Cardiac atrium fibroblast (primary cell): Measurements from ENCODE around the gene ATP6V1G2. TPM values are rescaled to one million over a fixed set of nuclear protein-coding genes. Genes with fewer than 3 reads are reported as not detected.

Source experiments
- total RNA-seq: library from RNA; depleted of rRNA; stranded (reverse); fragments of >200 nt; gene quantifications from 2 replicates; pipeline ENCODE4 v1.2.3, GENCODE V29; 2015

The ATP6V1G2 gene
- 1.3 TPM in 2 replicates for total RNA-seq

GRCh38 chr6:31546339-31546957, at the start of gene ATP6V1G2:
Gene ATP6V1G2 (minus strand): TSS chr6:31546608. CDS start chr6:31546559, 49 bp downstream.

GRCh38 chr6:31586008-31586407, 39.6 kb upstream of the ATP6V1G2 start, which contains the start of gene LST1:
Gene LST1 (plus strand): TSS chr6:31586277. CDS start chr6:31587300, 1,023 bp downstream.

GRCh38 chr6:31582230-31582643, 35.8 kb upstream of the ATP6V1G2 start, which contains the start of gene LTB:
Gene LTB (minus strand): TSS chr6:31582424. CDS start chr6:31582417, 7 bp downstream.

GRCh38 chr6:31575335-31575901, 29.0 kb upstream of the ATP6V1G2 start, which contains the start of gene TNF:
Gene TNF (plus strand): TSS chr6:31575565. CDS start chr6:31575742, 177 bp downstream.

GRCh38 chr6:31572041-31572911, 25.9 kb upstream of the ATP6V1G2 start, which contains the start of gene LTA:
Gene LTA (plus strand): TSS chr6:31572289. CDS start chr6:31572743, 454 bp downstream.

GRCh38 chr6:31546958-31547726, 734 bp upstream of the ATP6V1G2 start, which contains the start of gene NFKBIL1:
Gene NFKBIL1 (plus strand): TSS chr6:31547608. CDS start chr6:31547695, 87 bp downstream.

GRCh38 chr6:31541658-31542521, 4.5 kb downstream of the ATP6V1G2 start, which contains the start of gene DDX39B:
Gene DDX39B (minus strand): TSS chr6:31542003. CDS start chr6:31540532, 1,471 bp downstream.

GRCh38 chr6:31528821-31529328, 17.5 kb downstream of the ATP6V1G2 start, which contains the start of gene MCCD1:
Gene MCCD1 (plus strand): TSS chr6:31528962. CDS start chr6:31529015, 53 bp downstream.

GRCh38 chr6:31497531-31498476, 48.6 kb downstream of the ATP6V1G2 start, which contains the start of gene MICB:
Gene MICB (plus strand): TSS chr6:31498145. CDS start chr6:31498194, 49 bp downstream.

Other genes with a start within 250 kb of the ATP6V1G2 start
- 105 and 210 TPM in 2 replicates for gene HLA-B, start 189.4 kb downstream of the ATP6V1G2 start, total RNA-seq
- 39.0 and 58.8 TPM in 2 replicates for gene MICA, start 143.0 kb downstream of the ATP6V1G2 start, total RNA-seq
- 7.2 and 7.9 TPM in 2 replicates for gene MICB, start 48.5 kb downstream of the ATP6V1G2 start, total RNA-seq
- not detected in 2 replicates for gene MCCD1, start 17.6 kb downstream of the ATP6V1G2 start, total RNA-seq
- 272 and 278 TPM in 2 replicates for gene DDX39B, start 4.6 kb downstream of the ATP6V1G2 start, total RNA-seq
- 16.5 and 24.9 TPM in 2 replicates for gene NFKBIL1, start 1.0 kb upstream of the ATP6V1G2 start, total RNA-seq
- not detected in 2 replicates for gene LTA, start 25.7 kb upstream of the ATP6V1G2 start, total RNA-seq
- gene TNF, start 29.0 kb upstream of the ATP6V1G2 start, total RNA-seq: 0.16 and 0.54 TPM in 2 replicates
- not detected in 2 replicates for gene LTB, start 35.8 kb upstream of the ATP6V1G2 start, total RNA-seq
- 1.8 TPM in 1 of 2 replicates, not detected in the other for gene LST1, start 39.7 kb upstream of the ATP6V1G2 start, total RNA-seq
- not detected in 2 replicates for gene NCR3, start 46.4 kb upstream of the ATP6V1G2 start, total RNA-seq
- not detected in 2 replicates for gene AIF1, start 68.6 kb upstream of the ATP6V1G2 start, total RNA-seq
- 59.4 and 74.7 TPM in 2 replicates for gene PRRC2A, start 74.1 kb upstream of the ATP6V1G2 start, total RNA-seq
- gene BAG6, start 106.1 kb upstream of the ATP6V1G2 start, total RNA-seq: 200 and 228 TPM in 2 replicates
- gene APOM, start 109.3 kb upstream of the ATP6V1G2 start, total RNA-seq: 7.6 TPM in 1 of 2 replicates, not detected in the other
- gene C6orf47, start 114.2 kb upstream of the ATP6V1G2 start, total RNA-seq: 15.3 and 19.9 TPM in 2 replicates
- 23.2 and 28.5 TPM in 2 replicates for gene GPANK1, start 118.4 kb upstream of the ATP6V1G2 start, total RNA-seq
- gene CSNK2B, start 119.5 kb upstream of the ATP6V1G2 start, total RNA-seq: 218 and 219 TPM in 2 replicates
- gene LY6G5B, start 123.4 kb upstream of the ATP6V1G2 start, total RNA-seq: 1.1 and 1.5 TPM in 2 replicates
- gene LY6G5C, start 134.5 kb upstream of the ATP6V1G2 start, total RNA-seq: not detected in 2 replicates
- 28.3 and 28.8 TPM in 2 replicates for gene ABHD16A, start 156.7 kb upstream of the ATP6V1G2 start, total RNA-seq
- not detected in 2 replicates for gene LY6G6F, start 160.3 kb upstream of the ATP6V1G2 start, total RNA-seq
- not detected in 2 replicates for gene LY6G6D, start 168.7 kb upstream of the ATP6V1G2 start, total RNA-seq
- gene LY6G6C, start 175.1 kb upstream of the ATP6V1G2 start, total RNA-seq: not detected in 2 replicates
- not detected in 2 replicates for gene MPIG6B, start 176.8 kb upstream of the ATP6V1G2 start, total RNA-seq
- gene DDAH2, start 182.7 kb upstream of the ATP6V1G2 start, total RNA-seq: 32.1 and 53.8 TPM in 2 replicates
- 478 and 525 TPM in 2 replicates for gene CLIC1, start 189.9 kb upstream of the ATP6V1G2 start, total RNA-seq
- 2.1 and 4.3 TPM in 2 replicates for gene MSH5, start 193.4 kb upstream of the ATP6V1G2 start, total RNA-seq
- gene SAPCD1, start 216.0 kb upstream of the ATP6V1G2 start, total RNA-seq: 0.54 TPM in 1 of 2 replicates, not detected in the other
- gene VWA7, start 230.7 kb upstream of the ATP6V1G2 start, total RNA-seq: under 0.01 TPM in 1 of 2 replicates, not detected in the other
- gene VARS1, start 249.1 kb upstream of the ATP6V1G2 start, total RNA-seq: 40.1 and 59.8 TPM in 2 replicates